CD4-positive, alpha-beta T cell treated with Interleukin-10 for 1 hour (primary cell): ENCODE data around the gene RAB11A.

ENCODE experiments used
- DNase-seq: peaks from one replicate; pipeline ENCODE4 v3.0.0-alpha.2; 2020

The RAB11A gene

DNA sequence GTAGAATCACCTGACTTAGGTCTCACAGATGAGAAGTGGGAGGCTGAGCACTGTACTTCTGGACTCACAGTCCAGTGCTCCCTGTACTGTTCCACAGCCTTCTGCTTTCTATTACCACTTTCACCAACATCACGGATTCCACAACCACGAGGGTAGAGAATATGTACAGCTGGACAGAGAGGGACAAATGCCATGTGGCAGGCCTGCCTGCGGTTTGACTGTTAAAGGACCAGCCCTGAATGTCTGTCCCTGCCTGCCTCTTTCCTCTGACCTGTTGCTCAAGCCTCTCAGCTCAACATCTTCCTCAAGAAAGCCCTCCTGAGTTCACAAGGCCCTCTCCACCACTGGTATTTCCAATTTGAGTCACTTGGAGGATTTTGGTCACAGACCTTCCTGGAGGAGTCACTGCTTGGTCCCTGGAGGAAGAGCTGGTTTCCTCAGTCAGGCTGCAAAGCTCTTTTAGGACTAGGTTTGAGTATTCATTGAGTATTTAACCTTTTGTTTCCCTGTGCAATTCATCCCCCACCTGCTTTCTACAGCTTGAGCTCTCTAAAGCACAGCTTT lies 49.1 kb downstream of the RAB11A start:
- DNase-seq: no peak

DNA sequence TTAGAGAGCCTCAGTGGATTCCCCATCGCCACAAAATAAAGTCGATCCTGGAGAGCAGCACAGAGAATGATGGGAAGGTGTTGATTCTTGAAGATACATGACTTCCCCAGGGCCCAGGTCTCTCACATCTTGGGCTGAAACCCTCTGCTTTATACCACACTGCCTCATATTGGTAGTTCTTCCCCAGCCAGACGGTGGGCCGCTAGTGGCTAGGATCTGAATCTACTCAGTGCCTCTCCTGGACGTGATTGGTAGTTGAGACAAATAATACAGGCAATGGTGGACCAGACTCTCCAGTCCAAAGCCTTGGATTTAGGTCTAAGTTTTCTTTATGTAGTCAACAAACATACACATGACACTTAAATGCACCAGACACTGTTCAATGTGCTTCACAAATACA lies 49.7 kb downstream of the RAB11A start:
- DNase-seq: no peak

DNA sequence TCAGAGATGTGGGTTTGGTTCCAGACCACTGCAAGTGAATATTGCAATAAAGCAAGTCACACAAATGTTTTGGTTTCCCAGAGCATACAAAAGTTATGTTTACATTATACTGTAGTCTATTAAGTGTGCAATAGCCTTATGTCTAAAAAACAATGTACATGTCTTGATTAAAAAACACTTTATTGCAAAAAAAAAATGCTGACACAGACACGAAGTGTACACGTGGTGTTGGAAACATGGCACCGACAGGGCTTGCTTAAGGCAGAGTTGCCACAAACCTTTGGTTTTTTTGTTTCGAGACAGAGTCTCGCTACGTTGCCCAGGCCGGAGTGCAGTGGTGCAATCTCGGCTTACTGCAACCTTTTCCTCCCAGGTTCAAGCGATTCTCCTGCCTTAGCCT lies 50.1 kb downstream of the RAB11A start:
- no peak for DNase-seq

DNA sequence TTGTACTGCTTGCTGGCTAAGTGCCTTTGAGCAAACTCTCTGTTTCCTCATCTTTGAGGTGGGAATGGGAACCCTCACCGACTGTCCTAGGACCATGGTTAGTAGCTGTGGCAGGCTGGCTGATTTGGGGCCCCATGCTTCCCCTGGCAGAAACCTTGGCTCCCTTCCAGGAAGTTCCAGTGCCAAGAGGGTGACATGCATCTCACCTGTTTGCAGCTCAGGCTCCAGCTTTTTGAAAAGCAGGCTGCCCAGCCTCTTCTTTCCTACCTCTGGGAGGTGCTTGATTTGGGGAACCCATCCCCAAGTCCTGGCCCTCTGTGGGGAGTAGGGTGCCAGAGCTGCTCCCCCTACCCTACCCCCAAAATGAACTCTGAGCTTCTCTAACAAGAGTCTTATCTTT lies 50.8 kb downstream of the RAB11A start:
- DNase-seq: no peak

DNA sequence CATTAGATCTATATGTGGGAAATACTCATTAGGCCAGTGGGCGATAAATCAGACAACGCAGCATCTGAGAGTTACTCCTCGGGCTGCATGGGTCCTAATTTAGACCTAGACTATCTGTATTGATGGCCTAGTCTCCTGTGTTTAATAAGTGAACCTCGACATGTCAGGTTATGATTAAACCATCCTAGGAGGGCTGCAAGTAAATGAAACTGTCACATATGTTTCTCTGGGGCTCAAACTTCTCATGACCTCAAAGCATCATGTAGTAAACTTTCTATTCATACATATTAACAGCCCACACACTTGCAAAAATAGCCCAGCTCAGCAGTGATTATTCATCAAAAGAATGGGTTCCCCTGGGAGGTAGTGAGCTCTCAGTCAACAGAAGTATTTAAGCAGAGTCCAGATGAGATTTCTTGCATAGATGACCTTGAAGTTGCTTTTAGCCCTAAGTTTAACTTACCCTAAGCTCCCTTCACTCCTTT lies 51.6 kb downstream of the RAB11A start:
- no peak for DNase-seq

DNA sequence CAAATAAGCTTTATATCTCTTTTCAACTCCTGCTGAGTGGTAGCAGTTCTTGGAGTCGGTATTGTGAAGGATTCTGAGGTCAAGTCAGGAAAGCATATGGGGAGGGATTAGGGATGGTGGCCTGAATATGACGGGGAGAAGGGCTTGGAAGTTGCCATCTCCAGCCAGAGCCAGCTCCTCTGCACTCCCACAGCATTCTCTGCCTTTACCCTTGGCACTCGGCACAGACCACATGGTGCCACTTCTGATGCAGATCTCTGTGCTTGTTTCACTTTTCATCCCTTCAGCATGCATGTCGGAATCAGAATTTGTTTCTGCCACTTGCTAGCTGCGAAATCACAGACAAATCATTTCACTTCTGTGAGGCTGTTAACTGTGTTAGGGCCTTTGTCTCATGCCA lies 52.5 kb downstream of the RAB11A start:
- DNase-seq: no peak

DNA sequence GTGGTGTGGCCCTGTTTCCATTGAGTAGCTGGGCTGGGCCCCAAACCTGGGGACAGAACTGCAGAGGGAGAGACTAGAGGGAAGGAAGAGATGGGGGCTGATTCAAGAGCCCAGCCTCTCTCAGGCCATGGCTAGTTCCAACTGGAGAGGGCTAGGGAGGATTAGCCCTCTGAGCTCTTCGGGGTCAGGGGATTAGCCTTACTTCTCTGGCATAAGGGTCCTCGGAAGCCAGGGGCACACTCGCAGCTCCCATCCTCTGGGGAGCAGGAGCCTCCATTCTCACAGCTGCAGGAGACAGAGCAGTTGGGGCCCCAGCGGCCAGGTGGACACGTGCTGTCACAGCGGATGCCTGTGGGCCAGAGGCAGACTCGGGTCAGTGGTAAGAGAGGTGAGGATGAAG lies 53.3 kb downstream of the RAB11A start:
- no peak for DNase-seq

DNA sequence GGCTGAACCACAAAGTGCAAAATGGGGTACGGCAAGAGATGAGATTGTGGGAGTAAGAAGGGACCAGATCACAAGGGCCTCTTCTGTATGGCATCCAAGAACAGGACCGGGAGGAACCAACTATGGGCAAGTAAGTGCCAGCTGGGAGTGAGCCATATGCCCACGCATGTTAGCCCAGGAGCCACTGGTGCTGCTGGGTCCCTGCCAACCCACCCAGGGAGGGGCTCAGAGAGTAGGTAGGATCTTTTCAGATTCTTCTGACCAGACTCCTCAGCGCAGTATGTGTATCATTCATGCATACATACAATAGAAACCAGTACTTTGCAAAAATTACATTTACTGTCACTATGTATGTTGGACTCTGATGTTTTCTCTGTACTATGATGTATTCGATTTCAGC lies 54.0 kb downstream of the RAB11A start:
- DNase-seq: no peak

DNA sequence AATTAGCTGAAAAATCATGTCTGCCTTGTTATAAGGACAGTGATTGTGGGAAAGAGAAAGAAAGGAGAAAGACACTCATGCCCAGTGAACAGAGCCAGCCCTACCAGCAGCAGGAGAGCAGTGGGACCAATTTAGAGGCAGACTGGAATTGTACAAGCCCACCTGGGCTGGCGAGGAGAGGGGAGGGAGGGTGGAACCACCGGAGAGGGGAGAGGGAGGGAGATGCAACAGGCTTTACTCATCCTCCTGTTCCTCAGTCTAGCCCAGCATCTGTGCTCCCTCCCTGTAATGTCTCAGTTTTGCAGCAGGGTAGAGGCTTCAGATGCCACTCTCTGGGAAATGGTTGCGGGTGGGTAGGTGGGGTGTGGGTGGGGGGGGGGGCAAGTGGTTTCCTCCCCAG lies 54.7 kb downstream of the RAB11A start:
- no peak for DNase-seq

DNA sequence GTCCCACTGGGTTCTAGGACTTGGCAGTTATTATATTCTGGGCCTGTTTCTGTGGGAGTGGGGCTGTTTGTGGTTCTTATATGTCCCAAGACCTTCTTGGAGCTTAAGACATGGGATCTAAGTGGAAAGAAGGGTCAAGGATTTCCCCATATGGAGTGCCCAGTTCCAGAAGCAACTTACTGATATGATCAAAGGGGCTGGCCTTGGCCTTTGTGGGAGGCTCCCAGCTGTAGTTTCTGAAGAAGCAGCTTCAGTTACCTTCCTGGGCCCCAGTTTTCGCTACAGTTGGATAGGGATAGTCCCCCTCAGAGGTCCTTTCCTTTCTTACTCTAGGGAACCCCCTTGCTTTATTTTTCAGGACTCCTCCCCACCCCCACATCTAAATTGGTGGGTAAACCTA lies 56.0 kb downstream of the RAB11A start:
- no peak for DNase-seq

DNA sequence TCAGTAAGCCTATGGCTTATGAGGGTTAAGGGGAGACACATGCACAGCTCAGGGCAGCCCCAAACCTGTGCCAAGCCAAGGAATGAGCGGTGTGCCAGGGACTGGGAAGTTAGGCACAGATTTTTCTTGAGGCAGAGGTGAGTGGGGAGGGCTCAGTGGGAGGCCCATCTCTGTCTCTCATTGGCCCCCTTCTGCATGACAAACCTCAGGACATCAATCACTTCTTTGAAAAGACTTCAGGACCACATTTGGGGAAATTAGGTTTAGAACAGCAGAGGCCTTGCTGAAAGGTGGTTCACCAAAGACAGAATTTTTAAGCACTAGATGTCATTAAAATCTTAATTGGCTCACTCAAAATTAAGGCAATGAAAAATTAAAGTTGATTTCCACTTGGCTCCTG lies 57.2 kb downstream of the RAB11A start:
- no peak for DNase-seq

DNA sequence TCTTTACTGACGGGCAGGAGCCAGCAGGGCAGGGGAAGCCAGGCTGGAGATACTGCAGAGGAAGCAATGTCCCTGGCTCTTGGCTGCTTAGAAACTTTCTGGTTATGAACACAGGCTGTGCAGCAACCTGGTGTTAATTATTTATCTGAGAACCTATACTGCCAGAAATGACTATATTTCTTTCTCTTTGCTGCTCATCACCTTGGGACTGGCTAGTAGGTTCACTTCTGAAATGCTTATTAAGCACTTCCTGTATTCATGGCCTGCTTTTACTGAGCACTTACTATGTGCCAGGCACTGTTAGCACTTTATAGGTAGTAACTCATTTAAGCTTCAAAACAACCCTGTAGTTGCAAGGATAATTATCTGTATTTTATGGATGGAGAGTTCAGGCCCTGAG lies 57.6 kb downstream of the RAB11A start:
- no peak for DNase-seq

DNA sequence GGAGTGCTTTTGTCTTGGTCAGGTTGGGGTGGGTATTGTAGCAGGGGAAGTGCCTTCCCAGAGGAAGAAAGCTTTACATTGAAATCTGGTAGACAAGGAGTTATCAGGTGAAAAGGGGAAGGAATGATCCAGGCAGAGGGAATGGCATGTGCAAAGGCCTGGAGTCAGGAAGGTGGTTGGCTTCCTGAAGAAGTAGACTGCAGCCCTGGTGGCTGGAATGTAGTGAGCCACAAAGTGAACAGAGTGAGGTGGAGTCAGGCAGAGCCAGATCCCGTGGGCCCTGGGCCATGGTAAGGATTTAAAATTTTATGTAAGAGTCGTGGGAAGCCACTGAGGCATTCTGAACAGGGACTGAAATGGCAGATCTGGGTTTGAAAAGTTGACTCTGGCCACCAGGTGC lies 58.3 kb downstream of the RAB11A start:
- no peak for DNase-seq

DNA sequence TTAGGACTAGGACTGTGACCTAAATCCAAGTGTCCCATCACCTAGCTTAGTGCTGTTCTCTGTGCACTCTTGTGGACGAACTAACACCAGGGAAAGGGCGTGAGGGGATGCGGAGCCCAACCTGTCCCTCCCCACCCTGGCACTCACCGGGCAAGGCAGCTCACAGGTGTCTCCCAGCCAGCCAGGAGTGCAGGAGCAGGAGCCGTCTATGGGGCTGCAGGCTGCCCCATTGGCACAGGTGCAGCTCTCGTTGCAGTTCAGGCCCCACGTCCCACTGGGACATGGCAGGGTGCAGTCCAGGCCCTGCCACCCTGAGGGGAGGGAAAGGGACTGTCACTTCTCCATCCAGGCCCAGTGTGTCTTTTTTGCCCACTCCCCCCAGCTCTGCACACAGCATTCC lies 60.3 kb downstream of the RAB11A start:
- DNase-seq: no peak

DNA sequence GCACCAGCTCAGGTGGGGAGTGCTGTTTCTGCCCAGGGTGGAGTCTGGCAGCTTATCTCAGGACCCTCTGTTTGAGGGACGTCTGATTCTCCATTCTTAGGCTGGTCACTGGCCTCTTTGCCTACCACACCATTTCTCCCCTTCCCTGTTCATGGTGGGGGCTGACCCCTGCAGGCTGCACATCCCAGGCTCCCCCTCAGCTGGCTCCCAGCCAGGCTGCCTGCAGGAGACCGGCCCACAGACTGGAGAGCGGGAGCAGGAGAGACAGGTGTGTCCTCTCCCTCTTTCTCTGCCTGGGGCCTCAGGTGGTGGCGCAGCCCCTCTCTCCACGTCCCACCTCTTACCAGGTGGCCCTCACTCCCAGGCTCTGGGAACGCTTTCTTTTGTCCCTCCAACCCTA lies 60.8 kb downstream of the RAB11A start:
- DNase-seq: no peak

DNA sequence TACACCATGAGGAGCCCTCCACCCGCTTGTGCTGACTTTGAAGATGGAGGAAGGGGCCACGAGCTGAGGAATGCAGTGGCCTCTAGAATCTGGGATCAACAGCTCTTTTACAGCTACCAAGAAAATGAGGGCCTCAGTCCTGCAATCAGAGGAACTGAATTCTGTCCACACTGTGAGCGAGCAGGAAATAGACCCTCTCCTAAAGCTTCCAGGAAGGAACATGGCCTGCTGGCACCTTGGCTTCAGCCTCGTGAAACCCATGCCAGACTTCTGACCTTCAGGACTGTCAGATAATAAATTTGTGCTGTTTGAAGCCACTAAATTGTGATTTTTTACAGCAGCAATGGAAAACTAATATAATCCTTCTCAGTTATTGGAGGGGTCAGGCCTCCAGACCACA lies 61.9 kb downstream of the RAB11A start:
- DNase-seq: no peak

DNA sequence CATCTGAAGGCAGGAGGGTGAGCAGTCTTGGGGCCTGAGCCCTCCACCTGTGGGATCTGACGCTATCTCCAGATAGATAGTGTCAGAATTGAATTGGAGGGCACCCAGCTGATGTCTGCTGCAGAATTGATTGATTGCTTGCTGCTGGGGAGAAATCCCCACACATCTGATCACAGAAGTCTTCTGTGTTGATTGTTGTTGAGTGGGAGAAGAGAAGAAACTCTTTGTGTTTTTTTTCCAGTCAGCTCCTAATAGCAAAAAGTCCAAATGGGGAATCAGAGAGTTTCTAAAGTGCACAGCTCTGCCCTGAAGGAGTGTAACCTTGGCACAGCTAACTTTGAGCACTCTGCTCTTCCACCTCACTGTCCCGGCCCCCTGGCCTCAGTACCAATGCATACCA lies 66.1 kb downstream of the RAB11A start:
- DNase-seq: no peak

DNA sequence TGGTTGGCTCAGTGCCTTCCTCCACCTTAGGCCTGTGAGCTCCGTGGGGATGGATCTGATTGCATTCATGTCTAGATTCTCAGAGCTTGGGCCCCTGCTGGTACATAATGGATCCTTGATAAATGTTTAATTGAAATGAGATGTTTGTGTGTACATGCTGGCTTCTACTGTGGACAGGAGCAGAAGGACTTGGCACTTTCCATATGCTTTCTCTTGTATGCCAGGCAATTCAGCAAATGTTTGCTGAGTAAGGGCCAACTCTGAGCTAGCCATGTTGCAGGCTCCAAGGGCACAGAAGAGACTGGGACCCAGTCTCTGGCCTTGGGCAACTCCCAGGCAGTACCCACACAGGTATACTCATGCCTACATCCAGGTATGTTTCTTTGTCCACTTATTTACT lies 67.0 kb downstream of the RAB11A start:
- no peak for DNase-seq

DNA sequence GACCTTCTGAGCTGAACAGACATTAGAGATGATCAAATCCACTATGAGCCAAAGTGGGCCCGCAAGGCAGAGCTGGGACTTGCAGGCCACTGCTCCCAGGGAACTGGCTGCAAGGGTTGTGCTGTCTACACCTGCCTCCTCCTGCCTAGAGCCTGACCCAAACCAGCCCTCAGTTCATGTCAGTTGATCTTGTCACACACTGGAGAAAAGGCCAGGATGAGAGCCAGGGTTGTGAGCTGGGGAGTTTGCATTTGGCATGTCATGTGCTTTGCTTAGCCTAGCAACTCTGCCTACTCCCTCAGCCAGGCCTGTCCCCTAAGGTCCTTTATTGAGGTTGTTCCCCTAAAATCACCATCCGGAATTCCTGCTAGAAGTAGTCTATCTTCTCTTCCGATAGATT lies 67.8 kb downstream of the RAB11A start:
- no peak for DNase-seq

DNA sequence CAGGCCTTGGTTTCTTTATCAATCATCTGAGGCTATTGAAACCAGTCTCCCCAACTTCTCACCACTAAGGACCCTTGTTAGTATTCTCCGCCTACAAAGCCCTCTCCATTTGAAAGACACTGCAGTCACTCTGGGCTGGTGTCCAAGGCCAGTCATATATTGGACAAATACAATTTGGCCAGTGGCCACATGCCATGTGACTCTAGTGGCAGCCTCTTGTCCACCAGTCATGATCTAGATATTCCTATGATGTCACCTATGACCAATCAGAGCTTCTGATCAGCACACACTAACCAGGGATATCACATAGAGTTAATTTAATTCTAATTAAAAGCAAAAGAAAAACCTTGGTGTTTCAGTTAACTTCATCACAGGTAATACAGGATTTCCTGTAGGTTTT lies 68.2 kb downstream of the RAB11A start:
- DNase-seq: no peak

DNA sequence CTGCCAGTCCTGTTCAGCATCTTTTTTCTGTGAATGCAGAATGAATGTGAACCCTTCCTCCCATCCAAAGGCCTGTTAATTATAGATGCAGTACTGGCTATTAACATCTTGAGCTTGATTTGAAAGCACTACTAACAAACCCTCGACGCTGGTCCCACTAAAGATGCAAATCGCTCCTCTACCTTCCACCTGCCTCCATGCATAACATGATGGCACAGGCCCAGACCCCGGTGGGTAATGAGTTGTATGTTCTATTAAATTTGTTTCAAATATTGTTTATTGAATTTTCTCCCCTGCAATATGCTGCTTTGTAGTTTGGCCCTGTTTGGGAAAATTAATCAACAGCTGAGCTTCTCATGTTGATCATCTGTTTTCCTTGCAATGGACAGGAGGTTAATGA lies 69.3 kb downstream of the RAB11A start:
- DNase-seq: no peak

DNA sequence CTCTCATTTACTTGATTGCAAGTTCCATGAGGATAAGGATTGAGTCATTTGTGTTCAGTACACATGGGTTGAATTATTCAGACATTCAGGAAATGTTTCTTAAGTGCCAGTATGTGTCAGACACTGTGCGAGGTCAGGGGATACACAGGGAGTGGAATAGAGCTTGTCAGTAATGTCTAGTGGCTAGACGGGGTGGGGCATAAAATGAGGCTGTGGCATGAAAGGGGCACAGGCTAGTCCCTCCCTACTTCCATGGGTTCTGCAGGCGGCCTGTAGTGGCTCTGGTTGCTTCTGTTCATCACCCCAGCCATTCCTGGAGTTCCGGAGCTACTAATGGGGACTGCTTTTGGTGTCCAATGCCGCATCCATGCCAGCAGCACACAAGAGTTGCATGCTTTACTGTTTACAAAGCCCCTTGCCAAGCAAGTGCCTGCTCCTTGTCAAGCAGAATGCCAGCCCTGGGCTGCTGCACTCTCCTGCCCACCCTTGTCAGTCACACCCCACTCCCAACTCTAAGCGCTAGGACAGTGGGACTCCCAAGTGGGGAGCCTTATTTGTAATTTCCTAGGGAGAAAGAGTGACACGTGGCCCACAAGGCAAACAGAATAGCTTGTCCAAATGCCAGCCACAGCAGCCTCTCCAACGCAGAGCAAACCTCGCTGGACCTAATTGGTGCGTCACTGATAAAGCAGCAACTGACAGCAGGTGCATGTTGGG lies 70.8 kb downstream of the RAB11A start:
- DNase-seq: no peak

DNA sequence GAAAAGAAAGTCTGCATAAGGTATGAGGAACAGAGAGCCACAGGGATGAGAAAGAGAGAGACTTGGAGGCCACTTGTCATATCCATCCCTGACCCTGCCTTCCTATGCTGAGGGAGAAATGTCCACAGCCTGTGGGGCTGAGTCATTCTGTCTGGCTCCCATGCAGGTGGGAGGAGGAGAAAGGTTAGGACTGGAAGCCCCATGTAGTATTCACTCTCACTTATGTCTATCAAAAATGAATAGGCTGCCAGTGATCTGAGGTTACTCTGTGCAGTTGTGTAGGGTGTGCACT lies 71.3 kb downstream of the RAB11A start:
- no peak for DNase-seq
